ENCODE measurements around the gene MYL3.

DNA sequence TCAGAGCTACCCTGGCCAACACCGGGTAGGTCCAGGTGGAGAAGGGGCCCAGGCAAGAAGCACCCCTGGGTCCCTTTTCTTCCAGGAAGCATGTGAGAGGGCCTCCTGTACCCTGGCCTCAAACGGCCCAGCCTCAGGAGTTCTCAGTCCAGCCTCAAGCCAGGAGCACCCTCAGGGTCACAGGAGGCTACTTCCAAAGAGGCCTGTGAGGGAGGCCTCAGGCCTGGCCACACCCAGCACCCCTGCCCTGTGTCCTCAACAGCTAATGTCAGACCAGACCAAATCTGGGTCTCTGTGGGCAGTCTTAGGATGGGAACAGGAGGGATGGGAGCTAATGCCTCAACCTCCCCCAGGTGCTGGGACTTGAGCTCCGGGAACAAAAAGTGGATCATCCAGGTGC is 37.8 kb upstream of the MYL3 start:
- TF ChIP-seq POLR2A (IDR thresholded peaks at IDR 0.05) = no peak
- TF ChIP-seq, protein P1, sequence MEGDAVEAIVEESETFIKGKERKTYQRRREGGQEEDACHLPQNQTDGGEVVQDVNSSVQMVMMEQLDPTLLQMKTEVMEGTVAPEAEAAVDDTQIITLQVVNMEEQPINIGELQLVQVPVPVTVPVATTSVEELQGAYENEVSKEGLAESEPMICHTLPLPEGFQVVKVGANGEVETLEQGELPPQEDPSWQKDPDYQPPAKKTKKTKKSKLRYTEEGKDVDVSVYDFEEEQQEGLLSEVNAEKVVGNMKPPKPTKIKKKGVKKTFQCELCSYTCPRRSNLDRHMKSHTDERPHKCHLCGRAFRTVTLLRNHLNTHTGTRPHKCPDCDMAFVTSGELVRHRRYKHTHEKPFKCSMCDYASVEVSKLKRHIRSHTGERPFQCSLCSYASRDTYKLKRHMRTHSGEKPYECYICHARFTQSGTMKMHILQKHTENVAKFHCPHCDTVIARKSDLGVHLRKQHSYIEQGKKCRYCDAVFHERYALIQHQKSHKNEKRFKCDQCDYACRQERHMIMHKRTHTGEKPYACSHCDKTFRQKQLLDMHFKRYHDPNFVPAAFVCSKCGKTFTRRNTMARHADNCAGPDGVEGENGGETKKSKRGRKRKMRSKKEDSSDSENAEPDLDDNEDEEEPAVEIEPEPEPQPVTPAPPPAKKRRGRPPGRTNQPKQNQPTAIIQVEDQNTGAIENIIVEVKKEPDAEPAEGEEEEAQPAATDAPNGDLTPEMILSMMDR (IDR thresholded peaks at IDR 0.05) = no peak
- TF ChIP-seq POLR2AphosphoS5 (IDR thresholded peaks at IDR 0.05) = no peak
- TF ChIP-seq EP300 (IDR thresholded peaks at IDR 0.05; ENCODE audit: low read depth) = no peak
